Smooth muscle cell (in vitro differentiated cells): ENCODE results near the gene TCEANC2. TPM values are rescaled to one million over a fixed set of nuclear protein-coding genes. Genes with fewer than 3 reads are reported as not detected.

Experiments
- DNase-seq: peaks from one replicate; lab custom pipeline; 2025; ENCODE audit not compliant: unreplicated experiment; lab: John Stamatoyannopoulos, UW
- H2AFZ ChIP-seq: fragments of 200-600 bp; sonication (generic); 2 replicates; pipeline ENCODE4 v1.6.0; 2016; ENCODE audit warnings: antibody characterized with exemption, low read depth, mild to moderate bottlenecking
- H3F3A ChIP-seq: fragments of 200-600 bp; sonication (generic); 2 replicates; pipeline ENCODE4 v1.6.0; 2017; ENCODE audit warnings: antibody characterized with exemption, low read depth
- H3K27ac ChIP-seq: fragments of 200-600 bp; sonication (generic); 2 replicates; pipeline ENCODE4 v1.5.1; 2016; ENCODE audit warnings: low read depth, mild to moderate bottlenecking
- H3K27me3 ChIP-seq: fragments of 200-600 bp; sonication (generic); 2 replicates; pipeline ENCODE4 v1.6.1; 2016; ENCODE audit warnings: low read depth, mild to moderate bottlenecking
- H3K36me3 ChIP-seq: fragments of 200-600 bp; sonication (generic); 2 replicates; pipeline ENCODE4 v1.5.1; 2016; ENCODE audit warnings: low read depth
- H3K4me1 ChIP-seq: fragments of 200-600 bp; sonication (generic); 2 replicates; pipeline ENCODE4 v1.5.1; 2016; ENCODE audit warnings: low read depth
- H3K4me2 ChIP-seq: fragments of 200-600 bp; sonication (generic); 2 replicates; pipeline ENCODE4 v1.6.0; 2016; ENCODE audit warnings: mild to moderate bottlenecking
- H3K4me3 ChIP-seq: fragments of 200-600 bp; sonication (generic); 2 replicates; pipeline ENCODE4 v1.5.1; 2016; ENCODE audit warnings: mild to moderate bottlenecking
- H3K79me2 ChIP-seq: fragments of 200-600 bp; sonication (generic); 2 replicates; pipeline ENCODE4 v1.6.0; 2016; ENCODE audit warnings: low read depth, mild to moderate bottlenecking
- H3K9ac ChIP-seq: fragments of 200-600 bp; sonication (generic); 2 replicates; pipeline ENCODE4 v1.6.0; 2016; ENCODE audit warnings: low read depth
- H3K9me3 ChIP-seq: fragments of 200-600 bp; sonication (generic); replicated peaks from 2 replicates; pipeline ENCODE4 v1.5.1; 2016; ENCODE audit warnings: low read depth
- H4K20me1 ChIP-seq: fragments of 200-600 bp; sonication (generic); 2 replicates; pipeline ENCODE4 v1.6.0; 2016; ENCODE audit warnings: low read depth
- WGBS: methylation state at CpG from one replicate; pipeline ENCODE4 v1.1.7; 2016; ENCODE audit warnings: low lambda C conversion rate; 5-methylcytosine and 5-hydroxymethylcytosine counted together
- polyA plus RNA-seq: library from polyadenylated mRNA; unstranded; fragments of >200 nt; fragmentation: Nextera tagmentation; extraction: Ambion mirVana; gene quantifications from 2 replicates; pipeline ENCODE4 v1.2.1, GENCODE V29; 2016
- total RNA-seq: library from RNA; depleted of rRNA; stranded (reverse); fragments of >200 nt; gene quantifications from 2 replicates; pipeline ENCODE4 v1.2.3, GENCODE V29; 2014
- TF ChIP-seq, protein P1 (sequence below): fragments of 200-600 bp; sonication (generic); IDR thresholded peaks from 2 replicates; pipeline ENCODE4 v1.5.1; 2017; ENCODE audit warnings: borderline replicate concordance, mild to moderate bottlenecking, antibody characterized with exemption; ENCODE audit not compliant: insufficient read depth, poor library complexity, severe bottlenecking

Gene TCEANC2
- total and polyA plus RNA-seq, 2 experiments from 2014 or later = 2.1 to 4.6 TPM

DNA sequence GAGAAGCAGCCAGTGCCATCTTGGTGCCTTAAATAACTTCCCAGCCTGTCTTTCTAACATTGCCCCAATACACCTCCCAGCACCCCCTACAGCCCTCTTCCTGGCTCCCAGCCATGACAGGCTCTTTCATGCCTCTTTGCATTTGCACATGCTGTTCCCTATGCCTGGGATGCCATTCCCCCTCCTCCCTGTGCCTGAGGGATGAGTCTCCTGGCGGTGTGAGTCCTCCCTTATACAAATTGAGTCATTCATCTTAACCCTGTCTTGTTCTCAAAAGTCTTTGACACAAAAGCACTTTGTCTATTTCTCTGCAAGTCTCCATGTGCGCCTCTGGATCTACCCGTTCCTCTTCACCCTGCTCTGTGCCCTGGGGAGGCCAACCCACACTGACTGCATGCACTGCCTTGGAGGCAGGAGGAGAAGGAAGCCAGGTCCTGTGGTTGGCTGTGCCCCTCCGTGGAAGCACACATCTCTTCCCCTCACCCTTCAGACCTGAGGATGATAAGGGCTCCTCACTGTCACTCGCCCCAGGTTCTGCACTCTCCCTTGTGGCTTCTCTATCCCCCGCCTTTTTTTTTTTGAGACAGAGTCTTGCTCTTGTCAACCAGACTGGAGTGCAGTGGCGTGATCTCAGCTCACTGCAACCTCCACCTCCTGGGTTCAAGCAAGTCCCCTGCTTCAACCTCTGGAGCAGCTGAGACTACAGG, 74.3 kb downstream of the TCEANC2 start:
- TF ChIP-seq, protein P1, sequence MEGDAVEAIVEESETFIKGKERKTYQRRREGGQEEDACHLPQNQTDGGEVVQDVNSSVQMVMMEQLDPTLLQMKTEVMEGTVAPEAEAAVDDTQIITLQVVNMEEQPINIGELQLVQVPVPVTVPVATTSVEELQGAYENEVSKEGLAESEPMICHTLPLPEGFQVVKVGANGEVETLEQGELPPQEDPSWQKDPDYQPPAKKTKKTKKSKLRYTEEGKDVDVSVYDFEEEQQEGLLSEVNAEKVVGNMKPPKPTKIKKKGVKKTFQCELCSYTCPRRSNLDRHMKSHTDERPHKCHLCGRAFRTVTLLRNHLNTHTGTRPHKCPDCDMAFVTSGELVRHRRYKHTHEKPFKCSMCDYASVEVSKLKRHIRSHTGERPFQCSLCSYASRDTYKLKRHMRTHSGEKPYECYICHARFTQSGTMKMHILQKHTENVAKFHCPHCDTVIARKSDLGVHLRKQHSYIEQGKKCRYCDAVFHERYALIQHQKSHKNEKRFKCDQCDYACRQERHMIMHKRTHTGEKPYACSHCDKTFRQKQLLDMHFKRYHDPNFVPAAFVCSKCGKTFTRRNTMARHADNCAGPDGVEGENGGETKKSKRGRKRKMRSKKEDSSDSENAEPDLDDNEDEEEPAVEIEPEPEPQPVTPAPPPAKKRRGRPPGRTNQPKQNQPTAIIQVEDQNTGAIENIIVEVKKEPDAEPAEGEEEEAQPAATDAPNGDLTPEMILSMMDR = no peak
- no peak overlapping the region for H3K4me3 ChIP-seq
- no peaks in the 10 kb centered on the region for H3K27me3 ChIP-seq
- DNase-seq = no peak
- no peaks in the 10 kb centered on the region for H3K79me2 ChIP-seq
- H3K27ac ChIP-seq = no peak overlapping the region
- H2AFZ ChIP-seq = no peak overlapping the region
- no peak overlapping the region for H3K9ac ChIP-seq
- 84% methylated on average over 7 of the region's 7 CpGs for WGBS
- H3F3A ChIP-seq = no peaks in the 10 kb centered on the region
- H4K20me1 ChIP-seq = no peaks in the 10 kb centered on the region
- no peak overlapping the region for H3K4me2 ChIP-seq
- no peaks in the 10 kb centered on the region for H3K36me3 ChIP-seq
- no peaks in the 10 kb centered on the region for H3K4me1 ChIP-seq
- H3K9me3 ChIP-seq = no peaks in the 10 kb centered on the region

DNA sequence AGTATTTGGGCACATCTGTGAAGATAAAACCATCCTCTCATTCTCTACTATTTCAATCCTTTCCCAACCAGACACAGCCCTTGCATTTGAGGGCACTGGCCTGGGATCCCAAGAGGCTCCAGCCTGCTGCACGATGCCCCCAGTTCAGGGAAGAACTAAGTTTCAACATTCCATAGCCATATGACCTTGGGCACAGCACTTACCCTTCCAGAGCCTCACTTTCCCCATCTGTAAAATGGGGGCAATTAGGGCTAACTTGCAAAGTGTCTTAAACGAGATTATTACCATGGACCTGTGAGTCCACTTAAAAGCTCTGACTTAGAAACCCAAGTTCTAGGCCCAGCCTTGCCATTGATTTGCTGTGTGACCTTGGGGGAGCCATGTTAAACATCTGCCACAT, 76.5 kb downstream of the TCEANC2 start:
- DNase-seq = no peak
- H3K4me2 ChIP-seq = no peak overlapping the region
- no peak overlapping the region for H3K4me3 ChIP-seq
- H3F3A ChIP-seq = no peaks in the 10 kb centered on the region
- H3K27me3 ChIP-seq = no peaks in the 10 kb centered on the region
- H3K4me1 ChIP-seq = no peaks in the 10 kb centered on the region
- TF ChIP-seq, protein P1 = no peak
- no peaks in the 10 kb centered on the region for H3K36me3 ChIP-seq
- H4K20me1 ChIP-seq = no peaks in the 10 kb centered on the region
- no peak overlapping the region for H3K27ac ChIP-seq
- H3K79me2 ChIP-seq = no peaks in the 10 kb centered on the region
- no peaks in the 10 kb centered on the region for H3K9me3 ChIP-seq
- H3K9ac ChIP-seq = no peak overlapping the region
- 93% methylated on average over 2 of the region's 2 CpGs for WGBS
- no peak overlapping the region for H2AFZ ChIP-seq

DNA sequence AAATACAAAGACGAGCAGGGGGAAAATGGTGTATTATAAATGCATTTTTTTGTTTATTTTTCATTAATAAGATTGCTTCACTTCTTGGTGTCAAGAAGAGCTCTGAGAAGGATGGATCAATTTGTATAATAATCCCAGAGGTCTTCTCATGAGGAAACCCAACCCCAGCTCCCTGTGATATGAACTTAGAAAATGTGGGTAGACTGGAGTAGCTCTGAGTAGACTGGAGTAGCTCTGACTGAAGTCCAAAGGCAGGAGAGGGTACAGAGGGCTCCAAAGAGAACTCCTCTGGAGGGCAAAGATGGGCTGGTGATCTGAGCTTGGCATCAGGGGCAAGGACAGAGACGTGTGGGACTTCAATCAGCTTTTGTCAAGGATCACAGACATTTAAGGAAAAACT, 78.0 kb downstream of the TCEANC2 start:
- H3K27ac ChIP-seq = no peak overlapping the region
- 85% methylated on average over 2 of the region's 2 CpGs for WGBS
- H3K9ac ChIP-seq = no peak overlapping the region
- no peaks in the 10 kb centered on the region for H3K9me3 ChIP-seq
- no peaks in the 10 kb centered on the region for H4K20me1 ChIP-seq
- TF ChIP-seq, protein P1 = no peak
- H3K27me3 ChIP-seq = no peaks in the 10 kb centered on the region
- H3F3A ChIP-seq = no peaks in the 10 kb centered on the region
- peaks cover 13% of the 10 kb centered on the region for H3K4me1 ChIP-seq
- no peak overlapping the region for H2AFZ ChIP-seq
- H3K36me3 ChIP-seq = no peaks in the 10 kb centered on the region
- H3K79me2 ChIP-seq = no peaks in the 10 kb centered on the region
- H3K4me3 ChIP-seq = no peak overlapping the region
- DNase-seq = no peak
- H3K4me2 ChIP-seq = no peak overlapping the region

DNA sequence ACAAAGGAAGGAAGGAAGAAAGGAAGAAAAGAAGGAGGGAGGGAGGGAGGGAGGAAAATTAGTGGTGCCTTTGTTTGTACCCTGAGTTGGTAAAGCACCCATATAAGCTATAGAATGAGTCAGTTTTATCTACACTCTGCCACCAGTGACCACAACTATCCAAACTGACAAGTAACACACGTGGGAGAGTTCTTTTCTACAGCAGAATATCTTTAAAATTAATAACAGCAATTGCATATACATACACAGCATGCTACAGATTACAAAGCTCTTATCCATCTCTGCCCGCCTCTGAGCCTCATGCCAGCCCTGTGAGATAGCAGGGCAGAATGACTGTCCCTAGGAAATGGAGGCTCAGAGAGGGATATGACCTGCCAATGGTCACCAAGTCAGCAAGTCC, 79.1 kb downstream of the TCEANC2 start:
- TF ChIP-seq, protein P1 = no peak
- no peak overlapping the region for H3K9ac ChIP-seq
- H3F3A ChIP-seq = peaks cover 6% of the 10 kb centered on the region
- no peaks in the 10 kb centered on the region for H3K79me2 ChIP-seq
- H3K4me1 ChIP-seq = peaks cover 22% of the 10 kb centered on the region
- H3K4me2 ChIP-seq = no peak overlapping the region
- no peak overlapping the region for H2AFZ ChIP-seq
- H3K36me3 ChIP-seq = no peaks in the 10 kb centered on the region
- no peak for DNase-seq
- H4K20me1 ChIP-seq = no peaks in the 10 kb centered on the region
- 39% methylated on average over 2 of the region's 2 CpGs for WGBS
- H3K9me3 ChIP-seq = no peaks in the 10 kb centered on the region
- H3K4me3 ChIP-seq = no peak overlapping the region
- no peaks in the 10 kb centered on the region for H3K27me3 ChIP-seq
- H3K27ac ChIP-seq = no peak overlapping the region
